H9 (cell line): Measurements from ENCODE around the gene MAP3K20. TPM values are rescaled to one million over a fixed set of nuclear protein-coding genes. Genes with fewer than 3 reads are reported as not detected.

Source experiments
- DNase-seq: peaks from one replicate; pipeline ENCODE4 v3.0.0-alpha.2; 2017
- H2AFZ ChIP-seq: one replicate; pipeline ENCODE4 v1.6.1; 2013; ENCODE audit warnings: mild to moderate bottlenecking, low read length, control low read depth, moderate library complexity
- H2AK5ac ChIP-seq: 2 replicates; pipeline ENCODE4 v1.6.1; 2013; ENCODE audit warnings: low read length, control low read depth, mixed read lengths; ENCODE audit not compliant: insufficient read length
- H2BK120ac ChIP-seq: one replicate; pipeline ENCODE4 v1.6.1; 2013; ENCODE audit warnings: low read depth, mild to moderate bottlenecking, low read length, control low read depth, inconsistent platforms; ENCODE audit not compliant: poor library complexity, severe bottlenecking
- H2BK12ac ChIP-seq: 2 replicates; pipeline ENCODE4 v1.6.1; 2013; ENCODE audit warnings: low read length, control low read depth, mixed read lengths, low read depth; ENCODE audit not compliant: insufficient read length
- H2BK15ac ChIP-seq: 2 replicates; pipeline ENCODE4 v1.6.1; 2013; ENCODE audit warnings: low read depth, low read length, control low read depth
- H2BK20ac ChIP-seq: one replicate; pipeline ENCODE4 v1.6.1; 2013; ENCODE audit warnings: low read depth, mild to moderate bottlenecking, low read length, control low read depth, inconsistent platforms; ENCODE audit not compliant: poor library complexity, severe bottlenecking
- H2BK5ac ChIP-seq: 2 replicates; pipeline ENCODE4 v1.6.1; 2013; ENCODE audit warnings: low read length, control low read depth, mixed read lengths; ENCODE audit not compliant: insufficient read length
- H3K14ac ChIP-seq: 2 replicates; pipeline ENCODE4 v1.6.1; 2013; ENCODE audit warnings: low read length, control low read depth; ENCODE audit not compliant: insufficient read depth
- H3K18ac ChIP-seq: 2 replicates; pipeline ENCODE4 v1.6.1; 2013; ENCODE audit warnings: low read depth, mild to moderate bottlenecking, mixed read lengths, low read length, control low read depth; ENCODE audit not compliant: insufficient read length
- H3K23ac ChIP-seq: 2 replicates; pipeline ENCODE4 v1.6.1; 2013; ENCODE audit warnings: low read length, control low read depth, mixed read lengths, low read depth; ENCODE audit not compliant: insufficient read length
- H3K23me2 ChIP-seq: 2 replicates; pipeline ENCODE4 v1.6.1; 2013; ENCODE audit warnings: low read depth, mild to moderate bottlenecking, mixed read lengths, low read length, control low read depth; ENCODE audit not compliant: insufficient read length, poor library complexity, severe bottlenecking
- H3K27ac ChIP-seq: 2 replicates; pipeline ENCODE4 v1.5.1; 2013; ENCODE audit warnings: low read length, control low read depth, mixed read lengths, low read depth; ENCODE audit not compliant: insufficient read length
- H3K27me3 ChIP-seq: 2 replicates; pipeline ENCODE4 v1.6.1; 2013; ENCODE audit warnings: low read length, control low read depth, inconsistent platforms; ENCODE audit not compliant: insufficient read depth
- H3K4ac ChIP-seq: 2 replicates; pipeline ENCODE4 v1.6.1; 2013; ENCODE audit warnings: low read depth, mild to moderate bottlenecking, control low read depth, inconsistent platforms, low read length, moderate library complexity
- H3K4me1 ChIP-seq: 2 replicates; pipeline ENCODE4 v1.6.1; 2013; ENCODE audit warnings: low read length, control low read depth, inconsistent platforms; ENCODE audit not compliant: insufficient read depth
- H3K4me2 ChIP-seq: 2 replicates; pipeline ENCODE4 v1.6.1; 2013; ENCODE audit warnings: low read length, control low read depth, mixed read lengths; ENCODE audit not compliant: insufficient read length, insufficient read depth
- H3K56ac ChIP-seq: 2 replicates; pipeline ENCODE4 v1.6.1; 2013; ENCODE audit warnings: low read depth, mild to moderate bottlenecking, mixed read lengths, low read length, control low read depth; ENCODE audit not compliant: insufficient read length
- H3K79me1 ChIP-seq: 2 replicates; pipeline ENCODE4 v1.6.1; 2013; ENCODE audit warnings: low read depth, mild to moderate bottlenecking, moderate library complexity, low read length, control low read depth, inconsistent platforms; ENCODE audit not compliant: insufficient read depth, poor library complexity, severe bottlenecking
- H3K79me2 ChIP-seq: 2 replicates; pipeline ENCODE4 v1.6.1; 2013; ENCODE audit warnings: low read length, control low read depth, inconsistent platforms; ENCODE audit not compliant: insufficient read depth
- H3K9ac ChIP-seq: 2 replicates; pipeline ENCODE4 v1.6.1; 2013; ENCODE audit warnings: low read length, control low read depth, mixed read lengths; ENCODE audit not compliant: insufficient read length; ENCODE audit errors: extremely low read depth
- H3K9me3 ChIP-seq: one replicate; pipeline ENCODE4 v1.6.1; 2013; ENCODE audit warnings: low read depth, low read length, inconsistent platforms; ENCODE audit not compliant: control insufficient read depth
- H3T11ph ChIP-seq: one replicate; pipeline ENCODE4 v1.6.1; 2013; ENCODE audit warnings: mild to moderate bottlenecking, low read length, control low read depth, inconsistent platforms
- H4K20me1 ChIP-seq: one replicate; pipeline ENCODE4 v1.6.1; 2013; ENCODE audit not compliant: control insufficient read depth, insufficient read length, insufficient read depth
- H4K5ac ChIP-seq: 2 replicates; pipeline ENCODE4 v1.6.1; 2013; ENCODE audit warnings: low read depth, mild to moderate bottlenecking, mixed read lengths, low read length, control low read depth; ENCODE audit not compliant: insufficient read length
- H4K8ac ChIP-seq: replicated peaks from 2 replicates; pipeline ENCODE4 v1.6.1; 2013; ENCODE audit warnings: low read length, control low read depth, mixed read lengths, low read depth; ENCODE audit not compliant: insufficient read length
- H4K91ac ChIP-seq: 2 replicates; pipeline ENCODE4 v1.6.1; 2013; ENCODE audit warnings: low read depth, mild to moderate bottlenecking, moderate library complexity, mixed read lengths, low read length, control low read depth; ENCODE audit not compliant: insufficient read length
- H3K27ac Mint-ChIP-seq, 3 experiments: 2 replicates in 2 of 3; 3 replicates in 1 of 3; pipeline ENCODE4 v1.8.0; 2020 to 2021; ENCODE audit warnings: mixed read lengths in 3 of 3, mild to moderate bottlenecking in 1 of 3, moderate library complexity in 1 of 3
- H3K27me3 Mint-ChIP-seq: 2 replicates; pipeline ENCODE4 v1.8.0; 2021; ENCODE audit warnings: low read depth, mild to moderate bottlenecking, moderate library complexity, mixed read lengths
- H3K36me3 Mint-ChIP-seq, 3 experiments: 2 replicates in 2 of 3; 3 replicates in 1 of 3; pipeline ENCODE4 v1.8.0; 2020 to 2021; ENCODE audit warnings: low read depth in 3 of 3, mixed read lengths in 3 of 3; ENCODE audit not compliant: insufficient read depth in 1 of 3
- H3K4me1 Mint-ChIP-seq, 2 experiments: 2 replicates each; pipeline ENCODE4 v1.8.0; 2020; ENCODE audit warnings: mixed read lengths in 2 of 2
- H3K4me3 Mint-ChIP-seq, 2 experiments: 2 replicates in 1 of 2; 3 replicates in 1 of 2; pipeline ENCODE4 v1.8.0; 2020 to 2021; ENCODE audit warnings: mild to moderate bottlenecking in 2 of 2, mixed read lengths in 2 of 2, moderate library complexity in 1 of 2
- H3K9me3 Mint-ChIP-seq, 2 experiments: 2 replicates in 1 of 2; 3 replicates in 1 of 2; pipeline ENCODE4 v1.8.0; 2020; ENCODE audit warnings: mild to moderate bottlenecking in 2 of 2, mixed read lengths in 2 of 2, moderate library complexity in 1 of 2
- WGBS: extraction: QIAGEN DNeasy Blood & Tissue Kit; methylation state at CpG from one replicate; pipeline ENCODE4 v1.1.7; 2013; ENCODE audit warnings: missing lambda C conversion rate, low lambda C conversion rate, mixed read lengths; ENCODE audit not compliant: insufficient read length; ENCODE audit errors: extremely low coverage; 5-methylcytosine and 5-hydroxymethylcytosine counted together
- total RNA-seq: library from RNA; stranded (reverse); gene quantifications from 2 replicates; pipeline ENCODE4 v1.2.1, GENCODE V29; 2021
- TF ChIP-seq, protein P1 (sequence below): fragments of 200-600 bp; sonication (generic); conservative IDR thresholded peaks from 3 replicates; pipeline ENCODE4 v1.8.0; 2021; ENCODE audit warnings: antibody characterized with exemption, mild to moderate bottlenecking

Gene MAP3K20
- total RNA-seq, 1 experiment from 2014 or later: 8.7 TPM

DNA sequence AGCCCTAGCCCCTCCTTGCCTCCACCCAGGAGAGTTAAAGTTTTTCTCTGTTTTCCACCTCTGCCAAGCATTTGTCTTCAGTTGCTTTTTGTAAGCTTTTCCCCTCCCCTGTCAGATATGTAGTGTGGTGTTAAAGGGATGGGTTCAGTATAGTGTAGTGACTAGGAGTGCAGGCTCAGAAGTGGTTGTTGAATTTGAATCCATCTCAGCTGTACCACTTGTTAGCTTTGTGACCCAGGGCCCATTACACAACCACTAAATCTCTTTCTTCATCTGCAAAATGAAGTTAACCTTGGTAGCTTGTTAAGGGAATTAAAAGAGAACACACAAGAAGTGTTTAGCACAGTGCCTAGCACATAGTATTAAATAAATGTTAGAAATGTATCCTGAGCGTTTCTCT lies 56.9 kb downstream of the MAP3K20 start:
- Mint-ChIP-seq H3K27me3 (no peaks in the 10 kb centered on the region), H3K4me3 (no peak overlapping the region)
- no peak overlapping the region for H4K91ac ChIP-seq

More for the DNA sequence above, 56.9 kb downstream of the MAP3K20 start:
- no peak overlapping the region for H2BK20ac ChIP-seq
- H3K27ac ChIP-seq: no peak overlapping the region
- H3K36me3 Mint-ChIP-seq: peaks cover 0 to 4% (median 0%) of the 10 kb centered on the region in 3 experiments; a peak in 2 of 7 replicates
- no peak overlapping the region for H3K9ac ChIP-seq
- no peak overlapping the region for H3K4ac ChIP-seq
- H2BK5ac ChIP-seq: no peak overlapping the region
- H3K4me1 ChIP-seq: no peaks in the 10 kb centered on the region; the same call in 1 of the 2 replicates
- H3K79me2 ChIP-seq: no peaks in the 10 kb centered on the region
- no peak for DNase-seq
- H2AFZ ChIP-seq: no peak overlapping the region
- TF ChIP-seq, protein P1, sequence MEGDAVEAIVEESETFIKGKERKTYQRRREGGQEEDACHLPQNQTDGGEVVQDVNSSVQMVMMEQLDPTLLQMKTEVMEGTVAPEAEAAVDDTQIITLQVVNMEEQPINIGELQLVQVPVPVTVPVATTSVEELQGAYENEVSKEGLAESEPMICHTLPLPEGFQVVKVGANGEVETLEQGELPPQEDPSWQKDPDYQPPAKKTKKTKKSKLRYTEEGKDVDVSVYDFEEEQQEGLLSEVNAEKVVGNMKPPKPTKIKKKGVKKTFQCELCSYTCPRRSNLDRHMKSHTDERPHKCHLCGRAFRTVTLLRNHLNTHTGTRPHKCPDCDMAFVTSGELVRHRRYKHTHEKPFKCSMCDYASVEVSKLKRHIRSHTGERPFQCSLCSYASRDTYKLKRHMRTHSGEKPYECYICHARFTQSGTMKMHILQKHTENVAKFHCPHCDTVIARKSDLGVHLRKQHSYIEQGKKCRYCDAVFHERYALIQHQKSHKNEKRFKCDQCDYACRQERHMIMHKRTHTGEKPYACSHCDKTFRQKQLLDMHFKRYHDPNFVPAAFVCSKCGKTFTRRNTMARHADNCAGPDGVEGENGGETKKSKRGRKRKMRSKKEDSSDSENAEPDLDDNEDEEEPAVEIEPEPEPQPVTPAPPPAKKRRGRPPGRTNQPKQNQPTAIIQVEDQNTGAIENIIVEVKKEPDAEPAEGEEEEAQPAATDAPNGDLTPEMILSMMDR: no peak
- no peak overlapping the region for H3K23ac ChIP-seq
- H3K27me3 ChIP-seq: no peaks in the 10 kb centered on the region
- H3K9me3 Mint-ChIP-seq: no peaks in the 10 kb centered on the region
- no CpG with 5 or more reads among the region's 1 CpG for WGBS
- H3K18ac ChIP-seq: no peak overlapping the region
- H3K79me1 ChIP-seq: no peaks in the 10 kb centered on the region
- 0 out of 2 replicates have a peak overlapping the region, but pooled peaks have one; percentile 21 for H3K14ac ChIP-seq
- H3K23me2 ChIP-seq: no peaks in the 10 kb centered on the region
- no peak overlapping the region for H4K5ac ChIP-seq
- H2BK12ac ChIP-seq: no peak overlapping the region
- H4K20me1 ChIP-seq: no peaks in the 10 kb centered on the region
- H2AK5ac ChIP-seq: no peak overlapping the region
- H3T11ph ChIP-seq: no peak overlapping the region
- no peak overlapping the region for H3K4me2 ChIP-seq
- peaks cover 30 to 31% of the 10 kb centered on the region in 2 experiments for H3K4me1 Mint-ChIP-seq
- no peaks in the 10 kb centered on the region for H3K9me3 ChIP-seq
- no peak overlapping the region for H4K8ac ChIP-seq
- H2BK120ac ChIP-seq: peak overlapping the region; percentile 48
- no peak overlapping the region for H3K56ac ChIP-seq
- H2BK15ac ChIP-seq: no peak overlapping the region
- peak overlapping the region in 2 of 3 experiments; percentile 13 to 79; a peak in 3 of 7 replicates for H3K27ac Mint-ChIP-seq
